ENCODE results near the gene PRSS27.

DNA sequence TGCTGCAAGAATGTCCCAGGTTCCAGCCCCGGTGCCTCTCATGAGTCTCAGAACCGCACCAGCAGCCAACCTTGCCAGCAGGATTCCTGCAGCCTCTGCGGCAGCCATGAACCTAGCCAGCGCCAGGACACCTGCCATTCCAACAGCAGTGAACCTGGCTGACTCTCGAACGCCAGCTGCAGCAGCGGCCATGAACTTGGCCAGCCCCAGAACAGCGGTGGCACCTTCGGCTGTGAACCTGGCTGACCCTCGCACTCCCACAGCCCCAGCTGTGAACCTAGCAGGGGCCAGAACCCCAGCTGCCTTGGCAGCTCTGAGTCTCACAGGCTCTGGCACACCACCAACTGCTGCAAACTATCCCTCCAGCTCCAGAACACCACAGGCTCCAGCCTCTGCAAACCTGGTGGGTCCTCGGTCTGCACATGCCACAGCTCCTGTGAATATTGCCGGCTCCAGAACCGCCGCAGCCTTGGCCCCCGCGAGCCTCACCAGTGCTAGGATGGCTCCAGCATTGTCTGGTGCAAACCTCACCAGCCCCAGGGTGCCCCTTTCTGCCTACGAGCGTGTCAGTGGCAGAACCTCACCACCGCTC, 47.2 kb upstream of the PRSS27 start:
- TF ChIP-seq, protein P1, sequence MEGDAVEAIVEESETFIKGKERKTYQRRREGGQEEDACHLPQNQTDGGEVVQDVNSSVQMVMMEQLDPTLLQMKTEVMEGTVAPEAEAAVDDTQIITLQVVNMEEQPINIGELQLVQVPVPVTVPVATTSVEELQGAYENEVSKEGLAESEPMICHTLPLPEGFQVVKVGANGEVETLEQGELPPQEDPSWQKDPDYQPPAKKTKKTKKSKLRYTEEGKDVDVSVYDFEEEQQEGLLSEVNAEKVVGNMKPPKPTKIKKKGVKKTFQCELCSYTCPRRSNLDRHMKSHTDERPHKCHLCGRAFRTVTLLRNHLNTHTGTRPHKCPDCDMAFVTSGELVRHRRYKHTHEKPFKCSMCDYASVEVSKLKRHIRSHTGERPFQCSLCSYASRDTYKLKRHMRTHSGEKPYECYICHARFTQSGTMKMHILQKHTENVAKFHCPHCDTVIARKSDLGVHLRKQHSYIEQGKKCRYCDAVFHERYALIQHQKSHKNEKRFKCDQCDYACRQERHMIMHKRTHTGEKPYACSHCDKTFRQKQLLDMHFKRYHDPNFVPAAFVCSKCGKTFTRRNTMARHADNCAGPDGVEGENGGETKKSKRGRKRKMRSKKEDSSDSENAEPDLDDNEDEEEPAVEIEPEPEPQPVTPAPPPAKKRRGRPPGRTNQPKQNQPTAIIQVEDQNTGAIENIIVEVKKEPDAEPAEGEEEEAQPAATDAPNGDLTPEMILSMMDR (IDR thresholded peaks at IDR 0.05) = no peak
- TF ChIP-seq POLR2A (IDR thresholded peaks at IDR 0.05) = no peak
